Hepatocyte (in vitro differentiated cells): ENCODE measurements around the gene TMCC1. TPM values are rescaled to one million over a fixed set of nuclear protein-coding genes. Genes with fewer than 3 reads are reported as not detected.

Experiments
- DNase-seq: peaks from one replicate; pipeline ENCODE4 v3.0.0-alpha.2; 2016; ENCODE audit warnings: low spot score
- H2AFZ ChIP-seq: fragments of 200-600 bp; sonication (generic); 2 replicates; pipeline ENCODE4 v1.6.0; 2016; ENCODE audit warnings: antibody characterized with exemption, mild to moderate bottlenecking
- H3K27ac ChIP-seq: fragments of 200-600 bp; sonication (generic); 2 replicates; pipeline ENCODE4 v1.5.1; 2016; ENCODE audit warnings: mild to moderate bottlenecking
- H3K27me3 ChIP-seq: fragments of 200-600 bp; sonication (generic); 2 replicates; pipeline ENCODE4 v1.6.1; 2016
- H3K36me3 ChIP-seq: fragments of 200-600 bp; sonication (generic); replicated peaks from 2 replicates; pipeline ENCODE4 v1.5.1; 2016; ENCODE audit warnings: low read depth; ENCODE audit not compliant: insufficient read depth
- H3K4me1 ChIP-seq: fragments of 200-600 bp; sonication (generic); 2 replicates; pipeline ENCODE4 v1.5.1; 2016; ENCODE audit warnings: mild to moderate bottlenecking, moderate library complexity; ENCODE audit not compliant: insufficient read depth
- H3K4me2 ChIP-seq: fragments of 200-600 bp; sonication (generic); 2 replicates; pipeline ENCODE4 v1.6.0; 2016
- H3K4me3 ChIP-seq: fragments of 200-600 bp; sonication (generic); 2 replicates; pipeline ENCODE4 v1.5.1; 2016; ENCODE audit warnings: mild to moderate bottlenecking
- H3K79me2 ChIP-seq: fragments of 200-600 bp; sonication (generic); 2 replicates; pipeline ENCODE4 v1.6.0; 2017; ENCODE audit warnings: mild to moderate bottlenecking
- H3K9me2 ChIP-seq: fragments of 200-600 bp; sonication (generic); replicated peaks from 2 replicates; pipeline ENCODE4 v1.6.0; 2017; ENCODE audit warnings: mild to moderate bottlenecking; ENCODE audit not compliant: insufficient read depth
- H3K9me3 ChIP-seq: fragments of 200-600 bp; sonication (generic); 2 replicates; pipeline ENCODE4 v1.5.1; 2016; ENCODE audit warnings: low read depth, mild to moderate bottlenecking
- H4K20me1 ChIP-seq: fragments of 200-600 bp; sonication (generic); 2 replicates; pipeline ENCODE4 v1.6.0; 2016; ENCODE audit warnings: mild to moderate bottlenecking; ENCODE audit not compliant: insufficient read depth, poor library complexity, severe bottlenecking
- CTCF ChIP-seq: fragments of 200-600 bp; sonication (generic); IDR thresholded peaks from 2 replicates; pipeline ENCODE4 v1.5.1; 2016; ENCODE audit warnings: antibody characterized with exemption, mild to moderate bottlenecking; ENCODE audit not compliant: poor library complexity
- EZH2 ChIP-seq: fragments of 200-600 bp; sonication (generic); IDR thresholded peaks from 2 replicates; pipeline ENCODE4 v1.6.1; 2016; ENCODE audit warnings: antibody characterized with exemption, mild to moderate bottlenecking, borderline replicate concordance
- EZH2phosphoT487 ChIP-seq: fragments of 200-600 bp; sonication (generic); IDR thresholded peaks from one replicate; pipeline ENCODE4 v1.6.1; 2018; ENCODE audit warnings: antibody characterized with exemption, mild to moderate bottlenecking, low read depth, moderate library complexity; ENCODE audit not compliant: unreplicated experiment, severe bottlenecking
- WGBS: methylation state at CpG from one replicate; pipeline ENCODE4 v1.1.6; 2016; ENCODE audit warnings: low lambda C conversion rate; ENCODE audit errors: missing lambda C conversion rate; 5-methylcytosine and 5-hydroxymethylcytosine counted together
- polyA plus RNA-seq: library from polyadenylated mRNA; unstranded; fragments of >200 nt; fragmentation: Nextera tagmentation; extraction: Ambion mirVana; gene quantifications from 2 replicates; pipeline ENCODE4 v1.2.1, GENCODE V29; 2016
- total RNA-seq: library from RNA; depleted of rRNA; stranded (reverse); fragments of >200 nt; gene quantifications from 2 replicates; pipeline ENCODE4 v1.2.3, GENCODE V29; 2014

The TMCC1 gene
- total and polyA plus RNA-seq, 2 experiments from 2014 or later = 7.0 to 17.3 TPM

GRCh38 chr3:129796146-129796545 is 97.4 kb downstream of the TMCC1 start:
- Histone ChIP-seq H3K4me2 (no peak overlapping the region), H3K9me3 (no peaks in the 10 kb centered on the region), H3K9me2 (no peaks in the 10 kb centered on the region), H4K20me1 (no peaks in the 10 kb centered on the region), H3K79me2 (peaks cover 21% of the 10 kb centered on the region), H3K4me3 (no peak overlapping the region), H3K27ac (peak overlapping the region; percentile 88), H3K4me1 (peaks cover 5% of the 10 kb centered on the region), H2AFZ (no peak overlapping the region), H3K27me3 (no peaks in the 10 kb centered on the region), H3K36me3 (no peaks in the 10 kb centered on the region)
- whole genome bisulfite sequencing = 92% methylated on average over 4 of the region's 4 CpGs
- TF ChIP-seq CTCF (no peak), EZH2phosphoT487 (no peak), EZH2 (no peak)
- no peak for DNase-seq

- H3K4me2 ChIP-seq = peak overlapping the region; percentile 72
These were observed 98.1 kb downstream of the TMCC1 start for GRCh38 chr3:129795186-129796010.

GRCh38 chr3:129794311-129795185 is 99.0 kb downstream of the TMCC1 start:
- Histone ChIP-seq H3K27ac (peak overlapping the region; percentile 88), H3K4me3 (no peak overlapping the region), H3K36me3 (no peaks in the 10 kb centered on the region), H3K27me3 (no peaks in the 10 kb centered on the region), H3K9me2 (no peaks in the 10 kb centered on the region), H3K4me1 (peaks cover 5% of the 10 kb centered on the region), H2AFZ (no peak overlapping the region), H3K4me2 (peak overlapping the region; percentile 72), H3K9me3 (no peaks in the 10 kb centered on the region), H4K20me1 (no peaks in the 10 kb centered on the region), H3K79me2 (peaks cover 29% of the 10 kb centered on the region)
- no peak for TF ChIP-seq CTCF
- TF ChIP-seq EZH2phosphoT487 = no peak
- no peak for TF ChIP-seq EZH2
- WGBS = 28% methylated on average over 14 of the region's 14 CpGs
- peak; percentile 86 for DNase-seq

More at GRCh38 chr3:129795186-129796010, 98.1 kb downstream of the TMCC1 start:
- no peak for TF ChIP-seq EZH2
- TF ChIP-seq EZH2phosphoT487 = no peak
- TF ChIP-seq CTCF = no peak
- H3K27me3 ChIP-seq = no peaks in the 10 kb centered on the region
- H3K27ac ChIP-seq = peak overlapping the region; percentile 88
- DNase-seq = peak; percentile 44
- H3K79me2 ChIP-seq = peaks cover 26% of the 10 kb centered on the region
- H3K4me3 ChIP-seq = no peak overlapping the region
- 76% methylated on average over 6 of the region's 6 CpGs for WGBS
- no peaks in the 10 kb centered on the region for H3K9me3 ChIP-seq
- H3K9me2 ChIP-seq = no peaks in the 10 kb centered on the region
- H2AFZ ChIP-seq = no peak overlapping the region
- no peaks in the 10 kb centered on the region for H4K20me1 ChIP-seq
- H3K4me1 ChIP-seq = peaks cover 5% of the 10 kb centered on the region
- H3K36me3 ChIP-seq = no peaks in the 10 kb centered on the region
